DND-41 (cell line): ENCODE results near the gene CDYL.

Source experiments
- ATAC-seq: fragments of 200-7000 bp; cut with Tn5 transposase; 3 replicates; pipeline ENCODE4 v1.9.1; 2021; ENCODE audit warnings: low read depth; ENCODE audit not compliant: insufficient read depth
- DNase-seq: peaks from one replicate; pipeline ENCODE4 v3.0.0-alpha.2; 2020
- H2AFZ ChIP-seq: 2 replicates; pipeline ENCODE4 v1.6.0; 2012; ENCODE audit warnings: low read depth, low read length
- H3K27ac ChIP-seq: 2 replicates; pipeline ENCODE4 v1.5.1; 2012; ENCODE audit warnings: low read length, inconsistent platforms
- H3K27me3 ChIP-seq: fragments of 200-600 bp; sonication (generic); 2 replicates; pipeline ENCODE4 v1.6.0; 2012; ENCODE audit warnings: low read length, mild to moderate bottlenecking, inconsistent platforms; ENCODE audit not compliant: insufficient read depth, poor library complexity
- H3K36me3 ChIP-seq: 2 replicates; pipeline ENCODE4 v1.5.1; 2012; ENCODE audit warnings: low read length, inconsistent platforms; ENCODE audit not compliant: insufficient read depth
- H3K4me1 ChIP-seq: 2 replicates; pipeline ENCODE4 v1.5.1; 2012; ENCODE audit warnings: mild to moderate bottlenecking, low read length; ENCODE audit not compliant: insufficient read depth
- H3K4me2 ChIP-seq: 2 replicates; pipeline ENCODE4 v1.6.0; 2012; ENCODE audit warnings: mild to moderate bottlenecking, moderate library complexity, low read length, inconsistent platforms; ENCODE audit not compliant: insufficient read depth
- H3K4me3 ChIP-seq, 2 experiments: fragments of 200-600 bp in 1 of 2; shearing (Covaris generic) in 1 of 2; 2 replicates each; pipeline ENCODE4 v1.5.1; 2012 to 2016; ENCODE audit warnings: inconsistent platforms in 2 of 2, low read length in 2 of 2, mild to moderate bottlenecking in 2 of 2, low read depth in 1 of 2, moderate library complexity in 1 of 2
- H3K79me2 ChIP-seq: 2 replicates; pipeline ENCODE4 v1.6.0; 2012; ENCODE audit warnings: low read length, inconsistent platforms; ENCODE audit not compliant: insufficient read depth
- H3K9ac ChIP-seq: 2 replicates; pipeline ENCODE4 v1.6.0; 2012; ENCODE audit warnings: low read depth, mild to moderate bottlenecking, inconsistent platforms, low read length, moderate library complexity
- H3K9me3 ChIP-seq: 2 replicates; pipeline ENCODE4 v1.5.1; 2012; ENCODE audit warnings: low read length, moderate library complexity, mild to moderate bottlenecking, inconsistent platforms; ENCODE audit not compliant: insufficient read depth, severe bottlenecking
- H4K20me1 ChIP-seq: 2 replicates; pipeline ENCODE4 v1.6.0; 2012; ENCODE audit warnings: low read length; ENCODE audit not compliant: insufficient read depth
- EZH2 ChIP-seq: IDR thresholded peaks from 3 replicates; pipeline ENCODE4 v1.6.1; 2012; ENCODE audit warnings: borderline replicate concordance, low read depth, mild to moderate bottlenecking, moderate library complexity, low read length, inconsistent platforms; ENCODE audit not compliant: severe bottlenecking
- TF ChIP-seq, protein P1 (sequence below): IDR thresholded peaks from 2 replicates; pipeline ENCODE4 v1.5.1; 2012; ENCODE audit warnings: borderline replicate concordance, low read length, moderate library complexity, mild to moderate bottlenecking; ENCODE audit not compliant: poor library complexity, severe bottlenecking; ENCODE audit errors: extremely low read depth

The CDYL gene

DNA sequence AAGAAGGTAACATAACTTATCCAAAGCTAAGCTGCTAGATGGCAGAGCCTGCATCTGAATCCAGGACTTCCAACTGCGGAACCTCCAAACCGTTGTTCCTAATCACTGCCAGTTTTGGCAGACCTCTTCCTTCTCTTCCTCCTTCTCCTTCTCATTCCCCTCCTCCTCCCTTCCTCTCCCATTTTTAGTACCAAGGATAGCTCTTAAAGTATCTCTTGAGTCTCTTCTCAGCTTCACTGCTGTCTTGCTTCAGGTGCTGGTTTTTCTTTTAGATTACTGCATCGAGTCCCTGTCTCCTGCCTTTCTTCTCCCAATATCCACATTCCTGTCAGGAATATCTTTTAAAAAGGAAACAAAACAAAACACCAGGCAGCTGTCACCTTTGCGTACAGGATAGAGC is 77.1 kb downstream of the CDYL start:
- ATAC-seq, result no peak
- Histone ChIP-seq H3K9me3 (no peaks in the 10 kb centered on the region), H3K4me2 (no peak overlapping the region), H3K79me2 (peaks cover 3% of the 10 kb centered on the region; the same call in 1 of the 2 replicates), H3K4me1 (no peaks in the 10 kb centered on the region), H3K27me3 (no peaks in the 10 kb centered on the region), H2AFZ (no peak overlapping the region), H3K36me3 (no peaks in the 10 kb centered on the region), H3K27ac (no peak overlapping the region), H3K4me3 (no peak overlapping the region), H4K20me1 (peaks cover 24% of the 10 kb centered on the region), H3K9ac (no peak overlapping the region)
- no peak for DNase-seq
- no peak for TF ChIP-seq EZH2
- TF ChIP-seq, protein P1, sequence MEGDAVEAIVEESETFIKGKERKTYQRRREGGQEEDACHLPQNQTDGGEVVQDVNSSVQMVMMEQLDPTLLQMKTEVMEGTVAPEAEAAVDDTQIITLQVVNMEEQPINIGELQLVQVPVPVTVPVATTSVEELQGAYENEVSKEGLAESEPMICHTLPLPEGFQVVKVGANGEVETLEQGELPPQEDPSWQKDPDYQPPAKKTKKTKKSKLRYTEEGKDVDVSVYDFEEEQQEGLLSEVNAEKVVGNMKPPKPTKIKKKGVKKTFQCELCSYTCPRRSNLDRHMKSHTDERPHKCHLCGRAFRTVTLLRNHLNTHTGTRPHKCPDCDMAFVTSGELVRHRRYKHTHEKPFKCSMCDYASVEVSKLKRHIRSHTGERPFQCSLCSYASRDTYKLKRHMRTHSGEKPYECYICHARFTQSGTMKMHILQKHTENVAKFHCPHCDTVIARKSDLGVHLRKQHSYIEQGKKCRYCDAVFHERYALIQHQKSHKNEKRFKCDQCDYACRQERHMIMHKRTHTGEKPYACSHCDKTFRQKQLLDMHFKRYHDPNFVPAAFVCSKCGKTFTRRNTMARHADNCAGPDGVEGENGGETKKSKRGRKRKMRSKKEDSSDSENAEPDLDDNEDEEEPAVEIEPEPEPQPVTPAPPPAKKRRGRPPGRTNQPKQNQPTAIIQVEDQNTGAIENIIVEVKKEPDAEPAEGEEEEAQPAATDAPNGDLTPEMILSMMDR, result no peak

DNA sequence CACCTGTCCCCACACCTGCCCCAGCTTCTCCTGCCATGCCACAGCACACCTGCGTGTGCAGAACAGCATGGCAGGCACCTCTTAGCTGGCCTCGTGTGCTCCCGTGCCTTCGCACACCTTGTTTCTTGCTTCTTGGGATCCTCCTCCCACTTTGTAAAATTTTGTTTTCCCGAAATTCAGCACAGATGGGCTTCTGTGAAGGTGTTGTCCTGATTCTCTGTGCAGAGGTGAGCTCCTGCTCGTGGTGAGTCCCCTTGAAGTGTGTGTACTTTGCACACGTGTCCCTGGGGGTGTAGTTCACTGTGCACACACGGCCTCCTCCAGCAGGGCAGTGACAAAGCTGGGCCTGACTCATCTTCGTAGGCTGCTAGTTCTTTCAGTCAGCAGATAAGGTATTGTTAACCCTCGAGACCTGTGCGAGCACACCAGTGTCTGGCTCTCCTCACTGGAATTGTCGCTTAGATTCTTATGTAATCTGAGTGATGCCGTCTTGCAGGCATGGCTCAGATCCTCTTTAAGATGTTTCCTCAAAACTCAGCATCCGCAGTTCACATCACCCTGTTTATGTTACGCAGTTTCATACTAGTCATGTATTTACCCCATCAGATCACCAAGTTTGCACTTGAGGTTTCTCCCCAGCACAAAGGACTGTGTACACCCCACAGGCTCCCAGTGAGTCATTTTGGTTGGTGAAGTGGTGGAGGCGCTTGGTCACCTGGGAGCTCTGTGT is 77.7 kb downstream of the CDYL start:
- Histone ChIP-seq H3K9ac (no peak overlapping the region), H3K9me3 (no peaks in the 10 kb centered on the region), H3K27me3 (no peaks in the 10 kb centered on the region), H3K4me1 (no peaks in the 10 kb centered on the region), H2AFZ (no peak overlapping the region), H3K27ac (no peak overlapping the region), H3K79me2 (peaks cover 3% of the 10 kb centered on the region; the same call in 1 of the 2 replicates), H3K4me3 (no peak overlapping the region), H3K4me2 (no peak overlapping the region), H3K36me3 (no peaks in the 10 kb centered on the region), H4K20me1 (peaks cover 27% of the 10 kb centered on the region)
- TF ChIP-seq, protein P1, result no peak
- TF ChIP-seq EZH2, result no peak
- ATAC-seq, result no peak
- no peak for DNase-seq

GRCh38 chr6:4856785-4857184 is 80.6 kb downstream of the CDYL start:
- H3K27me3 ChIP-seq, result no peaks in the 10 kb centered on the region
- H3K27ac ChIP-seq, result no peak overlapping the region
- H3K9ac ChIP-seq, result no peak overlapping the region
- no peaks in the 10 kb centered on the region for H3K36me3 ChIP-seq
- peaks cover 27% of the 10 kb centered on the region for H4K20me1 ChIP-seq
- H3K4me1 ChIP-seq, result no peaks in the 10 kb centered on the region
- H2AFZ ChIP-seq, result no peak overlapping the region
- H3K79me2 ChIP-seq, result peaks cover 3% of the 10 kb centered on the region; the same call in 1 of the 2 replicates
- ATAC-seq, result no peak
- DNase-seq, result no peak
- no peak overlapping the region for H3K4me3 ChIP-seq
- no peak overlapping the region for H3K4me2 ChIP-seq
- H3K9me3 ChIP-seq, result no peaks in the 10 kb centered on the region
- TF ChIP-seq EZH2, result no peak
- TF ChIP-seq, protein P1, result no peak
